Esophagus squamous epithelium (tissue), 5 donors: Measurements from ENCODE around the gene ADAMTSL1. TPM values are rescaled to one million over a fixed set of nuclear protein-coding genes. Genes with fewer than 3 reads are reported as not detected.

Experiments used
- DNase-seq: peaks from one replicate; lab custom pipeline; 2025; lab: John Stamatoyannopoulos, UW
- H3K27ac ChIP-seq, 4 donors: fragments of 200-600 bp; sonication (generic); one replicate each; pipeline ENCODE4 v1.5.1; 2016 to 2019; ENCODE audit warnings: mild to moderate bottlenecking in 1 of 4
- H3K27me3 ChIP-seq, 4 donors: fragments of 200-600 bp; sonication (generic); 1 replicate in 3 of 4; 2 replicates in 1 of 4; pipeline versions ENCODE4 v1.5.1 to v1.6.0; 2017 to 2021; ENCODE audit warnings: antibody characterized with exemption in 1 of 4
- H3K36me3 ChIP-seq, 3 donors: fragments of 200-600 bp; sonication (generic); one replicate each; pipeline ENCODE4 v1.5.1; 2016 to 2019
- H3K4me1 ChIP-seq, 3 donors: fragments of 200-600 bp; sonication (generic); one replicate each; pipeline ENCODE4 v1.5.1; 2017 to 2019
- H3K4me3 ChIP-seq, 4 donors: fragments of 200-600 bp; sonication (generic); 1 replicate in 3 of 4; 2 replicates in 1 of 4; pipeline ENCODE4 v1.5.1; 2016 to 2019; ENCODE audit warnings: mild to moderate bottlenecking in 2 of 4, moderate library complexity in 1 of 4
- H3K9me3 ChIP-seq, 3 donors: fragments of 200-600 bp; sonication (generic); one replicate each; pipeline ENCODE4 v1.5.1; 2016 to 2019
- POLR2A ChIP-seq, 4 donors: fragments of 450-650 bp; IDR thresholded peaks; one replicate each; pipeline ENCODE4 v1.6.1; 2017; ENCODE audit warnings: antibody characterized with exemption in 4 of 4, mild to moderate bottlenecking in 4 of 4, moderate library complexity in 3 of 4
- WGBS, 2 donors: methylation state at CpG; one replicate each; pipeline ENCODE4 v1.1.5; 2018; 5-methylcytosine and 5-hydroxymethylcytosine counted together
- intact Hi-C: fragments of 100-400 bp; cut with DNase I; formaldehyde crosslinking; loops from one replicate; pipeline ENCODE4 v1.15.0; 2022
- total RNA-seq, 4 donors: library from RNA; depleted of rRNA; stranded (reverse); fragments of >200 nt; gene quantifications; one replicate each; pipeline ENCODE4 v1.1.0, GENCODE V29; 2016
- TF ChIP-seq, protein P1 (sequence below), 6 experiments: fragments of 450-650 bp in 4 of 6; fragments of 200-600 bp in 2 of 6; sonication (generic) in 2 of 6; IDR thresholded peaks; one replicate each; pipeline ENCODE4 v1.5.1; 2016 to 2019; ENCODE audit warnings: antibody characterized with exemption in 6 of 6, mild to moderate bottlenecking in 4 of 6, moderate library complexity in 4 of 6
- donor health status: DM: yes; HTN: yes; CAD: no.

ADAMTSL1 gene
- total RNA-seq, 4 donors from 2014 or later = 0.80 to 23.7 (median 2.3) TPM

DNA sequence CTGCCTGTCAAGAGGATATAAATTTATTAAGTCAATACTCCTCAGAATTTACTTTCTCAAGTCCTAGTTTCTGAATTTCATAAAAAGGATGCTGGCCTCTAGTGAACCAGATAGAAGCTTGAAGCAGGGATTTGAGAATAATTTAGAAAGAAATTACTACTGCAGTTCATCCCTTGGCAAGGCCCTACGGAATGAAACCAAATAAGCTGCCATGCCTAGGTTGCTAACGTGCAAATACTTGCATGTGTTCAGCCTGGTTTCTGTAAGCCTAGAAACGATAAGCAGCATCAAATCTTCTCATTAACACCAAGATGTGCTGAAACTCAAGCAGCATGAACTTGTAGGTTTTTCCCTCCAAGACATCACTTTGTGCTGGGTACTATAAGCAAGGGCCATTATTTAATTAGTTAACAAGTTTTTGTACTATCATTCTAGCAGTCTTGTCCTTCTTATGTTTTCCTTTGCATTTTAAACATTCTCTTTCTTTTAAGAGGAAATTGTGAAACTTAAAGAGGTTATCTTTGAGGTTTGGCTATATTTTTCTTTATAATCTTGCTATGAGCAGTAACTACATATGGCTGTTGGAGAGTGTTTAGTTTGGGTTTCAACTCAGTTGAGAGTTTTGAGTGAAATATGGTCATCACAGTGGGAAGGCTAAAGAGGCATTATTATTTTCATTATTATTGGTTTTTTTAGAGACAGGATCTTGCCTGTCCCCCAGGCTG is 71.8 kb downstream of the ADAMTSL1 start:
- intact Hi-C loops = no loop called here
- 45 to 48% methylated on average over 3 of the region's 3 CpGs for WGBS, 2 donors
- TF ChIP-seq POLR2A (IDR thresholded peaks at IDR 0.05) = no peak
- TF ChIP-seq, protein P1, sequence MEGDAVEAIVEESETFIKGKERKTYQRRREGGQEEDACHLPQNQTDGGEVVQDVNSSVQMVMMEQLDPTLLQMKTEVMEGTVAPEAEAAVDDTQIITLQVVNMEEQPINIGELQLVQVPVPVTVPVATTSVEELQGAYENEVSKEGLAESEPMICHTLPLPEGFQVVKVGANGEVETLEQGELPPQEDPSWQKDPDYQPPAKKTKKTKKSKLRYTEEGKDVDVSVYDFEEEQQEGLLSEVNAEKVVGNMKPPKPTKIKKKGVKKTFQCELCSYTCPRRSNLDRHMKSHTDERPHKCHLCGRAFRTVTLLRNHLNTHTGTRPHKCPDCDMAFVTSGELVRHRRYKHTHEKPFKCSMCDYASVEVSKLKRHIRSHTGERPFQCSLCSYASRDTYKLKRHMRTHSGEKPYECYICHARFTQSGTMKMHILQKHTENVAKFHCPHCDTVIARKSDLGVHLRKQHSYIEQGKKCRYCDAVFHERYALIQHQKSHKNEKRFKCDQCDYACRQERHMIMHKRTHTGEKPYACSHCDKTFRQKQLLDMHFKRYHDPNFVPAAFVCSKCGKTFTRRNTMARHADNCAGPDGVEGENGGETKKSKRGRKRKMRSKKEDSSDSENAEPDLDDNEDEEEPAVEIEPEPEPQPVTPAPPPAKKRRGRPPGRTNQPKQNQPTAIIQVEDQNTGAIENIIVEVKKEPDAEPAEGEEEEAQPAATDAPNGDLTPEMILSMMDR (IDR thresholded peaks at IDR 0.05) = no peak
- no peak for DNase-seq
- Histone ChIP-seq H3K27me3 (no peaks in the 10 kb centered on the region), H3K9me3 (no peaks in the 10 kb centered on the region), H3K4me1 (peaks cover 0 to 7% (median 0%) of the 10 kb centered on the region in 3 donors), H3K27ac (no peak overlapping the region), H3K36me3 (no peaks in the 10 kb centered on the region), H3K4me3 (no peak overlapping the region)

DNA sequence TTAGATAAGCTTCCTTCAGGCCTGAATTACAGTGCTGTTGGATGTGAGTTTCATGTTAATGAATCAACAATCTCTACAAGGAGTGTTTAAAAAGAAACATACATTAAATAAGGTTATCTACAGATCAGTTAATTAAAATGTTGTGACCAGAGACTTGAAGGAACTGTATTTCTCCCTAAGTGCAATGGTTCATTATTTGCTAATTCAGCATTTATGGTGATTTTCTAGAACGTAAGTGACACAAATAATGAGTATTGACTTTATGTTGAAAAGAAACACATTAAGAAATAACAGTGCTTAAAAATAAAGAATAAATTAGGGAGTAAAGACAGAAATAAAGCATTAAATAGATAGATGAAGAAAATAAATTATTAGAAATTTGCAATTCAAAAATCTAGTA is 74.5 kb downstream of the ADAMTSL1 start:
- H3K9me3 ChIP-seq = no peaks in the 10 kb centered on the region
- intact Hi-C loops = no loop called here

DNA sequence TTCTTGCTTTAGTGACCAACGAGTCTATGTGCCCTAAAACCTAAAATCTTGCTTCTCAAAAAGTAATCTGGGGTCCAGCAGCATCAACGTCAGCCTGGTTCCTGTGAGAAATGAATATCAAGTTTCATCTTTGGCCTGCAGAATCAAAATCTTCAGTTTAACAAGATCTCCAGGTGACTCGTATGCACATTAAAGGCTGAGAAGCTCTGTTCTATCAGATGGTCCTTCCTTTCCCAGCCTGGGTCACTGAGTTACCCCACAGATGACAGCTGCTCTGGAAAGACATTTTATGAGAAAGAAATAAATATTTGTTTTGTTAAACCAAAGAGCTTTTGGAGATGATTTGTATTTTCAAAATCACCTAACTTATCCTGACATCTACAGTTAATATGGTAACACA is 75.8 kb downstream of the ADAMTSL1 start:
- no peaks in the 10 kb centered on the region for H3K27me3 ChIP-seq
- H3K9me3 ChIP-seq = no peaks in the 10 kb centered on the region
- no peaks in the 10 kb centered on the region for H3K36me3 ChIP-seq
- WGBS, 2 donors = 45 to 59% methylated on average over 3 of the region's 3 CpGs
- no peak overlapping the region for H3K27ac ChIP-seq
- no peaks in the 10 kb centered on the region for H3K4me1 ChIP-seq
- DNase-seq = no peak
- intact Hi-C loops = no loop called here
- TF ChIP-seq POLR2A (IDR thresholded peaks at IDR 0.05) = no peak
- TF ChIP-seq, protein P1 (IDR thresholded peaks at IDR 0.05) = no peak
- no peak overlapping the region for H3K4me3 ChIP-seq

More for the DNA sequence above, 74.5 kb downstream of the ADAMTSL1 start:
- Histone ChIP-seq H3K27me3 (no peaks in the 10 kb centered on the region), H3K27ac (no peak overlapping the region), H3K36me3 (no peaks in the 10 kb centered on the region), H3K4me1 (peaks cover 0 to 5% (median 0%) of the 10 kb centered on the region in 3 donors), H3K4me3 (no peak overlapping the region)
- no peak for DNase-seq
- 88 to 90% methylated on average over 1 of the region's 1 CpG for whole genome bisulfite sequencing, 2 donors
- TF ChIP-seq POLR2A (IDR thresholded peaks at IDR 0.05) = no peak
- TF ChIP-seq, protein P1 (IDR thresholded peaks at IDR 0.05) = no peak

DNA sequence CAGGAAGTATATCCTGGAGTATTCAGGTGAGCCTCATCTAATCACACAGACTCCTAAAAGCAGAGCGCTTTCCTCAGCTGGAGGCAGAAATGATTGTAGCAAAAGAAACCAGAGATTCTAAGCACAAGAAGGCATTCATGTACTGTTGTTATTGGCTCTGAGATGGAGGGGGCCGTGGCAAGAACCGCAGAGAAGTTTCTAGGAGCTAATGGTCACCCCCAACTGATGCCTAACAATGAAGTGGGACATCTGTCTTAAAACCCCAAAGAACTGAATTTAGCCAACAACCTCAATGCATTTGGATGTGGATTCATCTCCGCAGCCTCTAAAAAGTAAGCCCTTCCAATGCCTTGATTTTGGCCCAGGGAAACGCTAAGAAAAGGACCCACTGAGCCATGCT is 76.3 kb downstream of the ADAMTSL1 start:
- Histone ChIP-seq H3K27ac (no peak overlapping the region), H3K4me3 (no peak overlapping the region), H3K9me3 (no peaks in the 10 kb centered on the region), H3K27me3 (no peaks in the 10 kb centered on the region), H3K36me3 (no peaks in the 10 kb centered on the region), H3K4me1 (no peaks in the 10 kb centered on the region)
- TF ChIP-seq, protein P1 (IDR thresholded peaks at IDR 0.05) = no peak
- no peak for TF ChIP-seq POLR2A (IDR thresholded peaks at IDR 0.05)
- intact Hi-C loops = no loop called here
- DNase-seq = no peak
- 89 to 90% methylated on average over 5 of the region's 5 CpGs for WGBS, 2 donors

DNA sequence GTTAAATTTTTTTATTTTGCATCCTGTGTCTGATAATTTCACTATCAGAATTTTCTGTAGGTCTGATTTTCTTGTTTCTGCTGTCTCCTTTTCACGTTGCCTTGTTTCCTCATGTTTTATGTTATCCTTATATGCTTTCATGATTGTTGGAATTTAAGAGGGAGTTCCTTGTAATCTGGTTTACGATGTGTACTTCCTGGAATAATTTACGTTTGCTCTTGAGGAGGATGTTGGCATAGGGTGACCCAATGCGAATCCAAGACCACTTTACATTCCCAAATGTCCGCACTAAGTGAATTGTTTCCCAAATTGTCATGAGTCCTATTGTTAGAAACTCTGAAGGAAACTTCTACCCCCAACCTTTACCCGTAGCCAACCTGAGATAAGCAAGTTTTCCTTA is 80.3 kb downstream of the ADAMTSL1 start:
- Histone ChIP-seq H3K27me3 (no peaks in the 10 kb centered on the region), H3K9me3 (no peaks in the 10 kb centered on the region), H3K36me3 (no peaks in the 10 kb centered on the region), H3K4me3 (no peak overlapping the region), H3K4me1 (no peaks in the 10 kb centered on the region), H3K27ac (no peak overlapping the region)
- WGBS, 2 donors = 82 to 84% methylated on average over 6 of the region's 6 CpGs
- DNase-seq = no peak
- TF ChIP-seq POLR2A (IDR thresholded peaks at IDR 0.05) = no peak
- TF ChIP-seq, protein P1 (IDR thresholded peaks at IDR 0.05) = no peak
- intact Hi-C loops = no loop called here
